HepG2 (cell line): ENCODE results near the gene PMVK. TPM values are rescaled to one million over a fixed set of nuclear protein-coding genes. Genes with fewer than 3 reads are reported as not detected.

Experiments
- CBFB ChIP-seq: sonication (generic); formaldehyde crosslinking; IDR thresholded peaks from 2 replicates; pipeline ENCODE4 v1.4.0; 2020; ENCODE audit warnings: missing genetic modification reagents
- FOXO1 ChIP-seq: sonication (generic); formaldehyde crosslinking; IDR thresholded peaks from 2 replicates; pipeline ENCODE4 v1.4.0; 2020; ENCODE audit warnings: missing genetic modification reagents
- FOXP1 ChIP-seq, 2 experiments: fragments of 450-650 bp in 1 of 2; IDR thresholded peaks; 2 replicates each; pipeline ENCODE4 v1.6.1; 2017 to 2018; ENCODE audit warnings: antibody characterized with exemption in 1 of 2
- HOXA3 ChIP-seq: sonication (generic); formaldehyde crosslinking; IDR thresholded peaks from 2 replicates; pipeline ENCODE4 v1.5.0; 2020; ENCODE audit warnings: missing genetic modification reagents
- HOXD1 ChIP-seq: sonication (generic); formaldehyde crosslinking; IDR thresholded peaks from 2 replicates; pipeline ENCODE4 v1.5.0; 2020; ENCODE audit warnings: missing genetic modification reagents
- NR3C1 ChIP-seq: sonication (generic); formaldehyde crosslinking; IDR thresholded peaks from 2 replicates; pipeline ENCODE4 v1.4.0; 2020; ENCODE audit warnings: missing genetic modification reagents
- POLR2AphosphoS5 ChIP-seq: IDR thresholded peaks from 2 replicates; pipeline ENCODE4 v1.6.1; 2012; ENCODE audit warnings: low read depth, low read length
- TOE1 ChIP-seq: sonication (generic); formaldehyde crosslinking; IDR thresholded peaks from 2 replicates; pipeline ENCODE4 v1.4.0; 2020; ENCODE audit warnings: mild to moderate bottlenecking, missing genetic modification reagents
- ZBTB38 ChIP-seq: sonication (generic); formaldehyde crosslinking; IDR thresholded peaks from 2 replicates; pipeline ENCODE4 v1.5.1; 2020; ENCODE audit warnings: mild to moderate bottlenecking, missing genetic modification reagents
- ZFP41 ChIP-seq: sonication (generic); formaldehyde crosslinking; IDR thresholded peaks from 2 replicates; pipeline ENCODE4 v1.4.0; 2020; ENCODE audit warnings: mild to moderate bottlenecking, missing genetic modification reagents, borderline replicate concordance
- ZNF746 ChIP-seq: sonication (generic); formaldehyde crosslinking; IDR thresholded peaks from 2 replicates; pipeline ENCODE4 v1.8.0; 2022; ENCODE audit warnings: mild to moderate bottlenecking, missing genetic modification reagents
- polyA plus RNA-seq, 8 experiments: library from polyadenylated mRNA; depleted of rRNA in 3 of 8; stranded (reverse) in 7 of 8; unstranded in 1 of 8; fragments of >200 nt; fragmentation: Illumina TruSeq in 4 of 8; extraction: Trizol in 4 of 8; gene quantifications; 2 replicates each; pipeline versions ENCODE4 v1.2.1 to v1.2.3, GENCODE V29; 2011 to 2016; ENCODE audit warnings: low read depth in 4 of 8, missing spikeins in 1 of 8, mixed read lengths in 1 of 8; ENCODE audit not compliant: insufficient read depth in 1 of 8
- total RNA-seq, 5 experiments: library from RNA; depleted of rRNA; stranded (reverse); fragments of >200 nt; fragmentation: Illumina TruSeq; extraction: Trizol; gene quantifications; 2 replicates each; pipeline ENCODE4 v1.2.3, GENCODE V29; 2016; ENCODE audit warnings: low read depth in 1 of 5
- TF ChIP-seq, protein P1 (sequence below): sonication (generic); formaldehyde crosslinking; IDR thresholded peaks from 2 replicates; pipeline ENCODE4 v1.5.1; 2020; ENCODE audit warnings: missing genetic modification reagents, mild to moderate bottlenecking, borderline replicate concordance
- TF ChIP-seq, protein P2 (sequence below): sonication (generic); formaldehyde crosslinking; IDR thresholded peaks from 2 replicates; pipeline ENCODE4 v1.5.0; 2020; ENCODE audit warnings: missing genetic modification reagents
- TF ChIP-seq, protein P3 (sequence below): sonication (generic); formaldehyde crosslinking; IDR thresholded peaks from 2 replicates; pipeline ENCODE4 v1.5.0; 2020; ENCODE audit warnings: missing genetic modification reagents
- TF ChIP-seq, protein P4 (sequence below): sonication (generic); formaldehyde crosslinking; IDR thresholded peaks from 2 replicates; pipeline ENCODE4 v1.5.0; 2020; ENCODE audit warnings: mild to moderate bottlenecking, missing genetic modification reagents
- TF ChIP-seq, protein P5 (sequence below): sonication (generic); formaldehyde crosslinking; IDR thresholded peaks from 2 replicates; pipeline ENCODE4 v1.4.0; 2020; ENCODE audit warnings: mild to moderate bottlenecking, missing genetic modification reagents, borderline replicate concordance

Gene PMVK
- total and polyA plus RNA-seq, 2 of the 13 experiments (the other 11 are each of a cell fraction or from before 2014, with no cell fraction given) = 3.9 to 12.6 TPM

DNA sequence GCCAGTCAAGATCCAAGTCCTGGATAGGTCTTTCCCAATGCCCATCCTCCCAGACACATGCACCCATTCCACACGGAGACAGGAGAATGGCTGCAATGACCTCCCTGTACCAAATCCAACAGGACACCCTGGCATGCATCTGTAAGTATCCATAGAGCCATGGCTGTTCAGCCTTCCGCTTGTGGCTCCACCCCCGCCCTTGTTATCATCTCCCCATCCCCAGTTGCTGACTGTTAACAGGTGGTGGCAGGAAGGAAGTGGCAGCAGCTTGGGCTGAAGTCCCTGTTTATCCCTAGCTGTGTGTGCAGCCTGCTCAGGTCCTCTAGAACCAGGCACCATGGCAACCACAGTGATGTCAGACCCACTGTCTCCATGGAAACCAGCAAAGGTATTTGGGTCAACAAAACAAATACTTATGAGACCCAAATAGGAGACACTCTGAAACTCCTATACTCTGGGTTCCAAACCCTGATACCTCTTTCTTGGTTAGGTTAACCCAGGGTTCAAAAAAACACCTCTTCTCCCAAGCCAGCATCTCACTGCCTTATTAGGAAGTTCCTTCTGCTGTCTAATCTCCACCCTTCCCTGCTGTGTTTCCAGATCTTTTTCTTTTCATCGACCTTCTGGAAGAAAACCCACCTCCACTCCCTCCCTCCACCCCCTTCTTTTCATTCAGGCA, 18.7 kb upstream of the PMVK start (continued):
- TF ChIP-seq, protein P1, sequence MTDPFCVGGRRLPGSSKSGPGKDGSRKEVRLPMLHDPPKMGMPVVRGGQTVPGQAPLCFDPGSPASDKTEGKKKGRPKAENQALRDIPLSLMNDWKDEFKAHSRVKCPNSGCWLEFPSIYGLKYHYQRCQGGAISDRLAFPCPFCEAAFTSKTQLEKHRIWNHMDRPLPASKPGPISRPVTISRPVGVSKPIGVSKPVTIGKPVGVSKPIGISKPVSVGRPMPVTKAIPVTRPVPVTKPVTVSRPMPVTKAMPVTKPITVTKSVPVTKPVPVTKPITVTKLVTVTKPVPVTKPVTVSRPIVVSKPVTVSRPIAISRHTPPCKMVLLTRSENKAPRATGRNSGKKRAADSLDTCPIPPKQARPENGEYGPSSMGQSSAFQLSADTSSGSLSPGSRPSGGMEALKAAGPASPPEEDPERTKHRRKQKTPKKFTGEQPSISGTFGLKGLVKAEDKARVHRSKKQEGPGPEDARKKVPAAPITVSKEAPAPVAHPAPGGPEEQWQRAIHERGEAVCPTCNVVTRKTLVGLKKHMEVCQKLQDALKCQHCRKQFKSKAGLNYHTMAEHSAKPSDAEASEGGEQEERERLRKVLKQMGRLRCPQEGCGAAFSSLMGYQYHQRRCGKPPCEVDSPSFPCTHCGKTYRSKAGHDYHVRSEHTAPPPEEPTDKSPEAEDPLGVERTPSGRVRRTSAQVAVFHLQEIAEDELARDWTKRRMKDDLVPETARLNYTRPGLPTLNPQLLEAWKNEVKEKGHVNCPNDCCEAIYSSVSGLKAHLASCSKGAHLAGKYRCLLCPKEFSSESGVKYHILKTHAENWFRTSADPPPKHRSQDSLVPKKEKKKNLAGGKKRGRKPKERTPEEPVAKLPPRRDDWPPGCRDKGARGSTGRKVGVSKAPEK (CRISPR knock-in tag) = no peak
- TF ChIP-seq FOXO1 (CRISPR knock-in tag) (peak; percentile 69; the same call in 1 of the 2 replicates), HOXD1 (CRISPR knock-in tag) (no peak), TOE1 (CRISPR knock-in tag) (no peak), ZNF746 (CRISPR knock-in tag) (no peak), FOXP1 (IDR thresholded peaks at IDR 0.05) (no peak), FOXP1 (CRISPR knock-in tag; IDR thresholded peaks at IDR 0.05) (0 out of 2 replicates have a peak, but pooled peaks have one; percentile 32), ZBTB38 (CRISPR knock-in tag) (peak; percentile 89), HOXA3 (CRISPR knock-in tag) (peak; percentile 18; the same call in 1 of the 2 replicates), ZFP41 (CRISPR knock-in tag) (no peak), POLR2AphosphoS5 (no peak), NR3C1 (CRISPR knock-in tag) (no peak), CBFB (CRISPR knock-in tag) (no peak)
- TF ChIP-seq, protein P2, sequence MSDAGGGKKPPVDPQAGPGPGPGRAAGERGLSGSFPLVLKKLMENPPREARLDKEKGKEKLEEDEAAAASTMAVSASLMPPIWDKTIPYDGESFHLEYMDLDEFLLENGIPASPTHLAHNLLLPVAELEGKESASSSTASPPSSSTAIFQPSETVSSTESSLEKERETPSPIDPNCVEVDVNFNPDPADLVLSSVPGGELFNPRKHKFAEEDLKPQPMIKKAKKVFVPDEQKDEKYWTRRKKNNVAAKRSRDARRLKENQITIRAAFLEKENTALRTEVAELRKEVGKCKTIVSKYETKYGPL (CRISPR knock-in tag) = no peak
- TF ChIP-seq, protein P3, sequence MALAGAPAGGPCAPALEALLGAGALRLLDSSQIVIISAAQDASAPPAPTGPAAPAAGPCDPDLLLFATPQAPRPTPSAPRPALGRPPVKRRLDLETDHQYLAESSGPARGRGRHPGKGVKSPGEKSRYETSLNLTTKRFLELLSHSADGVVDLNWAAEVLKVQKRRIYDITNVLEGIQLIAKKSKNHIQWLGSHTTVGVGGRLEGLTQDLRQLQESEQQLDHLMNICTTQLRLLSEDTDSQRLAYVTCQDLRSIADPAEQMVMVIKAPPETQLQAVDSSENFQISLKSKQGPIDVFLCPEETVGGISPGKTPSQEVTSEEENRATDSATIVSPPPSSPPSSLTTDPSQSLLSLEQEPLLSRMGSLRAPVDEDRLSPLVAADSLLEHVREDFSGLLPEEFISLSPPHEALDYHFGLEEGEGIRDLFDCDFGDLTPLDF (CRISPR knock-in tag) = no peak
- TF ChIP-seq, protein P4, sequence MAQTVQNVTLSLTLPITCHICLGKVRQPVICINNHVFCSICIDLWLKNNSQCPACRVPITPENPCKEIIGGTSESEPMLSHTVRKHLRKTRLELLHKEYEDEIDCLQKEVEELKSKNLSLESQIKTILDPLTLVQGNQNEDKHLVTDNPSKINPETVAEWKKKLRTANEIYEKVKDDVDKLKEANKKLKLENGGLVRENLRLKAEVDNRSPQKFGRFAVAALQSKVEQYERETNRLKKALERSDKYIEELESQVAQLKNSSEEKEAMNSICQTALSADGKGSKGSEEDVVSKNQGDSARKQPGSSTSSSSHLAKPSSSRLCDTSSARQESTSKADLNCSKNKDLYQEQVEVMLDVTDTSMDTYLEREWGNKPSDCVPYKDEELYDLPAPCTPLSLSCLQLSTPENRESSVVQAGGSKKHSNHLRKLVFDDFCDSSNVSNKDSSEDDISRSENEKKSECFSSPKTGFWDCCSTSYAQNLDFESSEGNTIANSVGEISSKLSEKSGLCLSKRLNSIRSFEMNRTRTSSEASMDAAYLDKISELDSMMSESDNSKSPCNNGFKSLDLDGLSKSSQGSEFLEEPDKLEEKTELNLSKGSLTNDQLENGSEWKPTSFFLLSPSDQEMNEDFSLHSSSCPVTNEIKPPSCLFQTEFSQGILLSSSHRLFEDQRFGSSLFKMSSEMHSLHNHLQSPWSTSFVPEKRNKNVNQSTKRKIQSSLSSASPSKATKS = no peak
- TF ChIP-seq, protein P5, sequence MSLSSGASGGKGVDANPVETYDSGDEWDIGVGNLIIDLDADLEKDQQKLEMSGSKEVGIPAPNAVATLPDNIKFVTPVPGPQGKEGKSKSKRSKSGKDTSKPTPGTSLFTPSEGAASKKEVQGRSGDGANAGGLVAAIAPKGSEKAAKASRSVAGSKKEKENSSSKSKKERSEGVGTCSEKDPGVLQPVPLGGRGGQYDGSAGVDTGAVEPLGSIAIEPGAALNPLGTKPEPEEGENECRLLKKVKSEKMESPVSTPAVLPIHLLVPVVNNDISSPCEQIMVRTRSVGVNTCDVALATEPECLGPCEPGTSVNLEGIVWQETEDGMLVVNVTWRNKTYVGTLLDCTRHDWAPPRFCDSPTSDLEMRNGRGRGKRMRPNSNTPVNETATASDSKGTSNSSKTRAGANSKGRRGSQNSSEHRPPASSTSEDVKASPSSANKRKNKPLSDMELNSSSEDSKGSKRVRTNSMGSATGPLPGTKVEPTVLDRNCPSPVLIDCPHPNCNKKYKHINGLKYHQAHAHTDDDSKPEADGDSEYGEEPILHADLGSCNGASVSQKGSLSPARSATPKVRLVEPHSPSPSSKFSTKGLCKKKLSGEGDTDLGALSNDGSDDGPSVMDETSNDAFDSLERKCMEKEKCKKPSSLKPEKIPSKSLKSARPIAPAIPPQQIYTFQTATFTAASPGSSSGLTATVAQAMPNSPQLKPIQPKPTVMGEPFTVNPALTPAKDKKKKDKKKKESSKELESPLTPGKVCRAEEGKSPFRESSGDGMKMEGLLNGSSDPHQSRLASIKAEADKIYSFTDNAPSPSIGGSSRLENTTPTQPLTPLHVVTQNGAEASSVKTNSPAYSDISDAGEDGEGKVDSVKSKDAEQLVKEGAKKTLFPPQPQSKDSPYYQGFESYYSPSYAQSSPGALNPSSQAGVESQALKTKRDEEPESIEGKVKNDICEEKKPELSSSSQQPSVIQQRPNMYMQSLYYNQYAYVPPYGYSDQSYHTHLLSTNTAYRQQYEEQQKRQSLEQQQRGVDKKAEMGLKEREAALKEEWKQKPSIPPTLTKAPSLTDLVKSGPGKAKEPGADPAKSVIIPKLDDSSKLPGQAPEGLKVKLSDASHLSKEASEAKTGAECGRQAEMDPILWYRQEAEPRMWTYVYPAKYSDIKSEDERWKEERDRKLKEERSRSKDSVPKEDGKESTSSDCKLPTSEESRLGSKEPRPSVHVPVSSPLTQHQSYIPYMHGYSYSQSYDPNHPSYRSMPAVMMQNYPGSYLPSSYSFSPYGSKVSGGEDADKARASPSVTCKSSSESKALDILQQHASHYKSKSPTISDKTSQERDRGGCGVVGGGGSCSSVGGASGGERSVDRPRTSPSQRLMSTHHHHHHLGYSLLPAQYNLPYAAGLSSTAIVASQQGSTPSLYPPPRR (CRISPR knock-in tag) = no peak
